Aorta (tissue), 5 donors: ENCODE data around the gene ZBTB17. TPM values are rescaled to one million over a fixed set of nuclear protein-coding genes. Genes with fewer than 3 reads are reported as not detected.
A peak's percentile ranks its signal among the peaks of the same experiment; 100 is the strongest.
"Not testable (repeated sequence)": the region's sequence is repeated elsewhere in the genome, so short reads cannot be mapped to it uniquely, and the experiment has no call there.

ENCODE experiments used
- ATAC-seq: fragments of 200-7000 bp; cut with Tn5 transposase; one replicate; pipeline ENCODE4 v1.9.1; 2022; ENCODE audit warnings: moderate library complexity; ENCODE audit not compliant: low FRiP score
- DNase-seq, 2 donors: peaks; one replicate each; pipeline ENCODE4 v3.0.0-alpha.2; 2020
- H3K27ac ChIP-seq, 2 donors: one replicate each; pipeline ENCODE4 v1.5.1; 2013; ENCODE audit warnings: low read length in 2 of 2, mild to moderate bottlenecking in 2 of 2, moderate library complexity in 2 of 2, control low read depth in 1 of 2, inconsistent platforms in 1 of 2, low read depth in 1 of 2
- H3K27me3 ChIP-seq, 2 donors: one replicate each; pipeline ENCODE4 v1.6.1; 2013; ENCODE audit warnings: control low read depth in 1 of 2, low read length in 1 of 2, mild to moderate bottlenecking in 1 of 2, moderate library complexity in 1 of 2; ENCODE audit not compliant: insufficient read depth in 2 of 2, control insufficient read depth in 1 of 2
- H3K36me3 ChIP-seq, 2 donors: one replicate each; pipeline ENCODE4 v1.6.1; 2013; ENCODE audit warnings: control low read depth in 1 of 2, low read length in 1 of 2, mild to moderate bottlenecking in 1 of 2; ENCODE audit not compliant: insufficient read depth in 2 of 2, control insufficient read depth in 1 of 2
- H3K4me1 ChIP-seq, 2 donors: one replicate each; pipeline ENCODE4 v1.6.1; 2013; ENCODE audit warnings: low read length in 2 of 2, control low read depth in 1 of 2, mild to moderate bottlenecking in 1 of 2, moderate library complexity in 1 of 2; ENCODE audit not compliant: insufficient read depth in 2 of 2, control insufficient read depth in 1 of 2
- H3K4me3 ChIP-seq, 2 donors: one replicate each; pipeline ENCODE4 v1.5.1; 2013; ENCODE audit warnings: low read length in 2 of 2, control low read depth in 1 of 2, mild to moderate bottlenecking in 1 of 2
- H3K9me3 ChIP-seq: one replicate; pipeline ENCODE4 v1.6.1; 2013; ENCODE audit warnings: mild to moderate bottlenecking, low read length; ENCODE audit not compliant: control insufficient read depth
- WGBS, 2 donors: extraction: QIAGEN DNeasy Blood & Tissue Kit; methylation state at CpG; one replicate each; pipeline ENCODE4 v1.1.7; 2013; 5-methylcytosine and 5-hydroxymethylcytosine counted together
- intact Hi-C, 2 donors: fragments of 100-400 bp; cut with DNase I; formaldehyde crosslinking; loops; one replicate each; pipeline versions ENCODE4 v1.14.2 to v1.15.0; 2022
- polyA plus RNA-seq, 2 donors: library from polyadenylated mRNA; stranded (reverse); fragments of 200-250 nt; gene quantifications; one replicate each; pipeline ENCODE4 v1.2.3, GENCODE V29; 2013
- total RNA-seq, 2 donors: library from RNA; stranded (reverse); fragmentation: NEBNext Ultra II Directional; extraction: Animal tissue kit (Norgen Biotek cat#: 25700); gene quantifications; one replicate each; pipeline ENCODE4 v1.2.1, GENCODE V29; 2021
- donor health status: healthy with polysubstance abuse.
- donor health status: Bipolar disorder and iron deficiency.
- donor health status: DM: no; HTN: no; CAD: no.
- donor health status: DM: no; HTN: no; CAD: no.
- donor health status: DM: yes; HTN: yes; CAD: no.

ZBTB17 gene
- total and polyA plus RNA-seq, 4 donors: 15.0 to 134 (median 48.9) TPM

- intact Hi-C loops: loop anchor here in 1 of 2 donors (10.0 kb wide), 1 partner anchor 56 kb away; the partner anchor contains the start of gene SPEN
- ATAC-seq: no peak
- no peaks in the 10 kb centered on the region for H3K36me3 ChIP-seq
- no peak overlapping the region for H3K27ac ChIP-seq
- 38 to 41% methylated on average over 8 of the region's 8 CpGs for WGBS, 2 donors
- no peak for DNase-seq
- H3K9me3 ChIP-seq: no peaks in the 10 kb centered on the region
- no peak overlapping the region for H3K4me3 ChIP-seq
- peaks cover 0 to 1% of the 10 kb centered on the region in 2 donors for H3K4me1 ChIP-seq
- no peaks in the 10 kb centered on the region for H3K27me3 ChIP-seq
Observed at GRCh38 chr1:15900662-15901279, 75.1 kb downstream of the ZBTB17 start.

GRCh38 chr1:15899266-15899665, 76.6 kb downstream of the ZBTB17 start:
- DNase-seq: no peak
- no peak overlapping the region for H3K27ac ChIP-seq
- no peak for ATAC-seq
- H3K4me3 ChIP-seq: no peak overlapping the region
- H3K36me3 ChIP-seq: no peaks in the 10 kb centered on the region
- H3K27me3 ChIP-seq: no peaks in the 10 kb centered on the region
- no peaks in the 10 kb centered on the region for H3K9me3 ChIP-seq
- intact Hi-C loops: loop anchor here in 1 of 2 donors (10.0 kb wide), 1 partner anchor 104 kb away; no protein-coding TSS in a partner anchor
- WGBS, 2 donors: 88 to 92% methylated on average over 9 of the region's 9 CpGs
- H3K4me1 ChIP-seq: peaks cover 0 to 1% of the 10 kb centered on the region in 2 donors

GRCh38 chr1:15896841-15897610, 78.9 kb downstream of the ZBTB17 start:
- H3K36me3 ChIP-seq, DNase-seq, ATAC-seq, H3K9me3 ChIP-seq, H3K27ac ChIP-seq, H3K4me3 ChIP-seq, H3K4me1 ChIP-seq, H3K27me3 ChIP-seq: not testable (repeated sequence)
- intact Hi-C loops: loop anchor here in 1 of 2 donors (10.0 kb wide), 1 partner anchor 102 kb away; no protein-coding TSS in a partner anchor
- 95% methylated on average over 20 of the region's 20 CpGs for WGBS, 2 donors

GRCh38 chr1:15895233-15895632, 80.7 kb downstream of the ZBTB17 start:
- H3K4me3 ChIP-seq: no peak overlapping the region
- DNase-seq: no peak
- H3K27me3 ChIP-seq: no peaks in the 10 kb centered on the region
- H3K9me3 ChIP-seq: no peaks in the 10 kb centered on the region
- H3K27ac ChIP-seq: no peak overlapping the region
- intact Hi-C loops: loop anchor here in 1 of 2 donors (10.0 kb wide), 1 partner anchor 100 kb away; no protein-coding TSS in a partner anchor
- no peak for ATAC-seq
- H3K36me3 ChIP-seq: no peaks in the 10 kb centered on the region
- peaks cover 2 to 5% of the 10 kb centered on the region in 2 donors for H3K4me1 ChIP-seq

- not testable (repeated sequence) for H3K9me3 ChIP-seq, H3K4me1 ChIP-seq, H3K4me3 ChIP-seq, DNase-seq, H3K36me3 ChIP-seq, H3K27me3 ChIP-seq
- H3K27ac ChIP-seq: peak overlapping the region; percentile 71 to 76
- intact Hi-C loops: loop anchor here (5.0 to 10.0 kb wide), 2 partner anchors 54 to 98 kb away; no protein-coding TSS in a partner anchor
- ATAC-seq: peak; percentile 67
- 55 to 60% methylated on average over 6 of the region's 6 CpGs for WGBS, 2 donors
Observed at GRCh38 chr1:15892857-15893599, 82.9 kb downstream of the ZBTB17 start.

Other genes with a start within 250 kb of the ZBTB17 start
- gene SLC25A34, start 239.8 kb downstream of the ZBTB17 start, total RNA-seq: 1 to 10 TPM; 2.5 to 4.3 TPM
- 1 to 10 TPM; 5.6 to 9.8 TPM for gene SLC25A34, start 239.8 kb downstream of the ZBTB17 start, polyA plus RNA-seq
- not detected for gene TMEM82, start 233.6 kb downstream of the ZBTB17 start, total RNA-seq
- gene TMEM82, start 233.6 kb downstream of the ZBTB17 start, polyA plus RNA-seq: 1 to 10 TPM in 1 of 2 donors, not detected in 1; 5.8 TPM
- 100 to 1,000 TPM; 418 to 507 TPM for gene FBLIM1, start 217.3 kb downstream of the ZBTB17 start, total RNA-seq
- 100 to 1,000 TPM; 192 to 584 TPM for gene FBLIM1, start 217.3 kb downstream of the ZBTB17 start, polyA plus RNA-seq
- 1 to 10 TPM; 1.2 to 1.3 TPM for gene UQCRHL, start 168.5 kb downstream of the ZBTB17 start, total RNA-seq
- gene UQCRHL, start 168.5 kb downstream of the ZBTB17 start, polyA plus RNA-seq: 1 to 10 TPM; 1.3 to 4.6 TPM
- gene SPEN, start 128.4 kb downstream of the ZBTB17 start, total RNA-seq: 100 to 1,000 TPM in 1 of 2 donors, 10 to 100 TPM in 1; 76.9 to 102 TPM
- 10 to 100 TPM; 19.8 to 26.4 TPM for gene SPEN, start 128.4 kb downstream of the ZBTB17 start, polyA plus RNA-seq
- not detected for gene SRARP, start 28.1 kb upstream of the ZBTB17 start, total RNA-seq
- gene SRARP, start 28.1 kb upstream of the ZBTB17 start, polyA plus RNA-seq: not detected
- 100 to 1,000 TPM; 313 to 802 TPM for gene HSPB7, start 41.9 kb upstream of the ZBTB17 start, total RNA-seq
- gene HSPB7, start 41.9 kb upstream of the ZBTB17 start, polyA plus RNA-seq: 100 to 1,000 TPM; 128 to 338 TPM
- gene CLCNKA, start 45.9 kb upstream of the ZBTB17 start, total RNA-seq: 1 to 10 TPM; 1.0 to 1.3 TPM
- gene CLCNKA, start 45.9 kb upstream of the ZBTB17 start, polyA plus RNA-seq: 1 to 10 TPM in 1 of 2 donors, not detected in 1; 4.5 TPM
- gene CLCNKB, start 67.7 kb upstream of the ZBTB17 start, total RNA-seq: under 1 TPM in 1 of 2 donors, not detected in 1; 0.39 TPM
- under 1 TPM; 0.23 to 0.38 TPM for gene CLCNKB, start 67.7 kb upstream of the ZBTB17 start, polyA plus RNA-seq
- gene FAM131C, start 97.5 kb upstream of the ZBTB17 start, total RNA-seq: under 1 TPM in 1 of 2 donors, not detected in 1; 0.26 TPM
- under 1 TPM in 1 of 2 donors, not detected in 1; 0.67 TPM for gene FAM131C, start 97.5 kb upstream of the ZBTB17 start, polyA plus RNA-seq
- gene EPHA2, start 180.0 kb upstream of the ZBTB17 start, total RNA-seq: 10 to 100 TPM; 25.2 to 25.9 TPM
- 1 to 10 TPM; 5.4 to 6.3 TPM for gene EPHA2, start 180.0 kb upstream of the ZBTB17 start, polyA plus RNA-seq
- 1 to 10 TPM; 7.1 to 8.6 TPM for gene ARHGEF19, start 236.6 kb upstream of the ZBTB17 start, total RNA-seq
- gene ARHGEF19, start 236.6 kb upstream of the ZBTB17 start, polyA plus RNA-seq: 10 to 100 TPM in 1 of 2 donors, 1 to 10 TPM in 1; 3.3 to 19.7 TPM